GM12874 (cell line): Measurements from ENCODE around the gene FFAR1.

Experiments
- CTCF ChIP-seq: IDR thresholded peaks from 2 replicates; pipeline ENCODE4 v1.5.1; 2011; ENCODE audit warnings: low read depth, mild to moderate bottlenecking, control low read depth, low read length, moderate library complexity; ENCODE audit not compliant: insufficient read depth

FFAR1 gene

GRCh38 chr19:35316560-35316959 is 31.1 kb upstream of the FFAR1 start:
- TF ChIP-seq CTCF = no peak

GRCh38 chr19:35317464-35318043 is 30.1 kb upstream of the FFAR1 start:
- TF ChIP-seq CTCF = no peak

- no peak for TF ChIP-seq CTCF
These were observed 28.8 kb upstream of the FFAR1 start for GRCh38 chr19:35318679-35319448.

GRCh38 chr19:35320065-35320713 is 27.5 kb upstream of the FFAR1 start:
- no peak for TF ChIP-seq CTCF

- TF ChIP-seq CTCF = no peak
These were observed 26.4 kb upstream of the FFAR1 start for GRCh38 chr19:35321291-35321690.

GRCh38 chr19:35322014-35322413 is 25.7 kb upstream of the FFAR1 start:
- no peak for TF ChIP-seq CTCF

- peak; percentile 33; the same call in 1 of the 2 replicates for TF ChIP-seq CTCF
These were observed 20.1 kb upstream of the FFAR1 start for GRCh38 chr19:35327642-35328041.
